HG02623 (cell line): Measurements from ENCODE around the gene CST5.
"Not testable (repeated sequence)": the region's sequence is repeated elsewhere in the genome, so short reads cannot be mapped to it uniquely, and the experiment has no call there.

Source experiments
- ATAC-seq: cut with Tn5 transposase; IDR thresholded peaks from one replicate; pipeline ENCODE4 v1.9.1; 2021; ENCODE audit warnings: moderate library complexity; ENCODE audit not compliant: unreplicated experiment

The CST5 gene

DNA sequence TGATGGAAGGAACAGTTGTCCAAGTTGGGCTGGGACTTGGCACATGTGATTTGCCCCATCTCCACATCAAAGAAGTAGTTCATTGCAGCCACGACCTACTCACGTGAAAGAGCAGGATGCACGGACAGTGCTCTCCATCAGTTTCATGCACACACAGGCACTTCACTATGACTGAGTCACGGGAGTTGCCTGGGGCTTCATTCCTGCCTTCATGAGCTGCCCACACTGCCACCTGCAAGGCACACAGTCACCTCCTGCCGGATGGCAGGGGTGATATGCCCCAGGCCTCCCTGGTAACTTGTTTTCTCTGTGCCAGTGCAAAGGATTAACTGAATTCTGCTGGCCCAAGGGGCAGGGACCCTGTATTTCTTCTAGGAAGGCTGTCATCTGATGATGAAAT lies 22.8 kb downstream of the CST5 start:
- ATAC-seq: no peak

DNA sequence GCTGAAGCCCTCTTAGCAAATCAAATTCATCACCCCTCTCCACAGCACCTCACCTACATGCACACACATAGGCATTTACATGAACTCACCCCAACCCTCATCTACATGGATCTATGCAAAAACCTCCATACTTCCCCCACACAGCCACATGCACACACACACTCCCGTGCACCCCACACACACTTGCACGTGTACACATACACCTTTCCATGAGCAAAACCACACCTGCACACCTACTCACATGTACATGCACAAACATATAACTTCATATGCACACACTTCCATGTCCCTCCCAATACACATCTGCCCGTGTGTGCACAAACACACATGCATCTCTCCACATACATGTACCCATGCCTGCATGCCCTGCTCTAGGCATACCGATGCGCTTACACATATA lies 23.3 kb downstream of the CST5 start:
- ATAC-seq: no peak

DNA sequence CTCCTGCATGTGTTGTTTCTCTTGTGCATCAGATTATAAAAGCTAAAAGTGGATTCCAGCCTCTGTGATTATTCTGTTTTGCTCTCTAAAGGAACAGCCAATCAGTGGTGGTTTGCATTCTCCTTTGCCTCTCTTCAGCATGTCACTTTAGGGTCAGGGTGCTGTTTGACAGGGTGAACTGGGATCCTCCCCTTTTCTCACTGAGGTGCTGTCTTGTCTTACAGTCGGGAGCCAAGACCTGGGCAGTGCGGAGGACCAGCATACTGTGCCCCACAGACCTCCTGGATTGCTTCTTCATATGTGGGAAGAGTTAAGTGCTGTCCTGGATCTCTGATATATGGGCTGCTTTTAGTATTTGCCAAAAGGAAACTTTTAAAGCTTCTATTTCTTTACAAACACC lies 37.9 kb downstream of the CST5 start:
- ATAC-seq: no peak

DNA sequence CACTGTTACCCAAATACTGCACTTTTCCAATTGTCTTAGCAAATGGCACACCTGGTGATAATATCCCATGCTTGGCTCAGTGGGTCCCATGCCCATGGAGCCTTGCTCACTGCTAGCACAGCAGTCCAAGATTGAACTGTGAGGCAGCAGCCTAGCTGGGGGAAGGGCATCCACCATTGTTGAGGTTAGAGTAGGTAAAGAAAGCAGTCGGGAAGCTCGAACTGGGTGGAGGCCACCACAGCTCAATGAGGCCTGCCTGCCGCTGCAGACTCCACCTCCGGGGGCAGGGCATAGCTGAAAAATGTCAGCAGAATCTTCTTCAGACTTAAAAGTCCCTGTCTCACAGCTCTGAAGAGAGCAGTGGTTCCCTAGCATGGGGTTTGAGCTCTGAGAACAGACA lies 43.8 kb downstream of the CST5 start:
- ATAC-seq: no peak

DNA sequence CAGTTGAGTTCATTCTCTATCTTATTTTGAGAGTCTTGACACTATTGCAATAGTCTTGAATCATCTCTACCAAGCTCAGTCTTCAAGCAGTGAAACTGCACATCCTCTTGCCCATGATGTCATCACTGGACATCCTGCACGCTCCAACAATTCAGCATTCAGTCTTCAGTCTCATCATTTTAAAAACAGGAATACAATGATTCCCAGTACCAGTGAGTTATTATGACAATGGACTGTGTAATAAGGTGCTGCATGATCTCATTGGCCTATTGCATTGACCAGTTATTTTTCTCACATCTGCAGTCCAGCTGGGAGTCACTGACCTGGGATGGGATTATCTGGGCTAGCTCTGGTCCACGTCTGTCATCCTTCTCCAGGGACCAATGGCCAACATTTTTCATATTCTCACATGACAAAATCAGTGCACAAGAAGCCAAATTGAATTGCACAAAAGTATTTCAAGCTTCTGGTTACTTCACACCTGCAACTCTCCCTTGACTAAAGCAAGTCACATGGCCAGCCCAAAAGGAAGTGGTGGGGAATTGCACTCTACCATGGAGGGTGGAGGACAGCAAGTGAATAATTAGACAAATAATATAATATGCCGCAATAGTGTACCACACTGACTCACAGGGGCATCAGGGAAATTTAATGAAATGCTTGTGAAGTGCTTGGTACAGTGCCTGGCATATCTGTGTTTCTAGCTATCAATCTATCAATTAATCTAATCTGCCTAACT lies 46.6 kb downstream of the CST5 start:
- no peak for ATAC-seq

DNA sequence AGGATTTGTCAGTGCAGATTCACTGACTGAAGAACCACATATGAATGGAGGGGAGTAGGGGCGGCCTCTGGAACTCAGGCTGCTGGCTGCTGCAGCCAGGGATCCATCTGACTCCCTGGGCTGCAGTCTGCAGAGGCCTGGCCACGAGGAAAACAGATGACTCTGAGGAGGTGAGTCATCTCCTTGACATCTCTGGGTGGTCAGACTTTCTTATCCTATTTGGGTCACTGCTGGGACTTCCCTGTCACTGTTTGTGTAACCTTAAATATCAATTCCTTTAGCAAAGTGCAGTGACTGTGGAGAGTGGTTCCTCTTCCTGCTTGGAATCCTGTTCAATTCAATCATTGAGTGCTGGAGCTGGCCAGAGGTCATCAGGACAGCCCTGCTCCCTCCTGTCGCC lies 47.6 kb downstream of the CST5 start:
- not testable (repeated sequence) for ATAC-seq

DNA sequence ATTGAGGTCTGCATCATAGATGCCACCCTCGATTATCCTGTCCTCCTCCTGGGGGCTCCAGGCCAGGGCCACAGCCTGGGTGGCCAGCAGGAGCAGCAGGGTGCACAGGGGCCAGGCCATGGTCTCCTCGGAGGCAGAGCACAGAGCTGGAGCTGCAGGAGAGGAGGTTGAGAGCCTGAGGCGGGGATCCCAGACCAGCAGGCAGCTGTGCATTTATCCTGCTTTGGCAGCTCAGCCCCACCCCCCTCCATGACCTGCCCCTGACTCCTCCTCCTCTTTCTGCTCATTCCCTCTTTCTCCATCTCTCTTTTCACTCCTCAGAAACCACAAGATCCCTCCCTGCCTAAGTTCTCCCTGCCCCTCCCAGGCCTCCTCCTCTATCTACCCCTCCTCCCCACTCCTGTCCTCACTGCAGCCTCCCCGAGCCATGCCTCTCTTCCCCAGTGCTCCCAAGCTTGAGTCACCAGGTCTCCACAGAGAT lies 53.0 kb downstream of the CST5 start, which contains the start of gene CST2:
Gene CST2, minus strand, starts transcription at position 189 of the 481 bp plus-strand sequence. Its CDS starts 69 bp downstream, at position 120.
- no peak for ATAC-seq
